ENCODE data around the gene VWA5B1.

VWA5B1 gene

GRCh38 chr1:20398744-20399143 is 108.1 kb downstream of the VWA5B1 start:
- peaks cover 0 to 56% of the 10 kb centered on the region in 2 donors for H3K27me3 ChIP-seq
- H3K4me1 ChIP-seq: no peaks in the 10 kb centered on the region
- no peak overlapping the region for H3K27ac ChIP-seq
- DNase-seq: no peak
- intact Hi-C loops (cut with DNase I; ENCODE audit: low total_unique reads): no loop called here
- H3K36me3 ChIP-seq: no peaks in the 10 kb centered on the region
- H3K4me3 ChIP-seq: no peak overlapping the region
- no peak for TF ChIP-seq CTCF (IDR thresholded peaks at IDR 0.05)
- H3K9me3 ChIP-seq: peaks cover 0 to 13% (median 12%) of the 10 kb centered on the region in 3 donors

- intact Hi-C loops (cut with DNase I; ENCODE audit: low total_unique reads): no loop called here
- TF ChIP-seq CTCF (IDR thresholded peaks at IDR 0.05): no peak
- Histone ChIP-seq H3K4me1 (no peaks in the 10 kb centered on the region), H3K4me3 (no peak overlapping the region), H3K27me3 (peaks cover 0 to 59% of the 10 kb centered on the region in 2 donors), H3K27ac (no peak overlapping the region), H3K9me3 (peaks cover 0 to 13% (median 12%) of the 10 kb centered on the region in 3 donors), H3K36me3 (no peaks in the 10 kb centered on the region)
- no peak for DNase-seq
These were observed 108.5 kb downstream of the VWA5B1 start for GRCh38 chr1:20399196-20399595.

GRCh38 chr1:20399606-20400180 is 109.0 kb downstream of the VWA5B1 start:
- no peak for TF ChIP-seq CTCF (IDR thresholded peaks at IDR 0.05)
- intact Hi-C loops (cut with DNase I; ENCODE audit: low total_unique reads): no loop called here
- no peak for DNase-seq
- no peak overlapping the region for H3K27ac ChIP-seq
- H3K9me3 ChIP-seq: peaks cover 0 to 11% (median 10%) of the 10 kb centered on the region in 3 donors
- no peaks in the 10 kb centered on the region for H3K36me3 ChIP-seq
- no peaks in the 10 kb centered on the region for H3K4me1 ChIP-seq
- peaks cover 0 to 63% of the 10 kb centered on the region in 2 donors for H3K27me3 ChIP-seq
- no peak overlapping the region for H3K4me3 ChIP-seq

GRCh38 chr1:20400341-20401177 is 109.9 kb downstream of the VWA5B1 start:
- no peak for TF ChIP-seq CTCF (IDR thresholded peaks at IDR 0.05)
- no peak for DNase-seq
- Histone ChIP-seq H3K27ac (no peak overlapping the region), H3K4me1 (no peaks in the 10 kb centered on the region), H3K9me3 (peaks cover 0 to 6% (median 5%) of the 10 kb centered on the region in 3 donors), H3K27me3 (peaks cover 0 to 72% of the 10 kb centered on the region in 2 donors), H3K4me3 (no peak overlapping the region), H3K36me3 (no peaks in the 10 kb centered on the region)
- intact Hi-C loops (cut with DNase I; ENCODE audit: low total_unique reads): no loop called here

GRCh38 chr1:20401405-20402010 is 110.8 kb downstream of the VWA5B1 start:
- H3K4me1 ChIP-seq: no peaks in the 10 kb centered on the region
- no peaks in the 10 kb centered on the region for H3K36me3 ChIP-seq
- no peaks in the 10 kb centered on the region for H3K9me3 ChIP-seq
- H3K27ac ChIP-seq: no peak overlapping the region
- intact Hi-C loops (cut with DNase I; ENCODE audit: low total_unique reads): no loop called here
- peaks cover 0 to 78% of the 10 kb centered on the region in 2 donors for H3K27me3 ChIP-seq
- no peak for DNase-seq
- TF ChIP-seq CTCF (IDR thresholded peaks at IDR 0.05): no peak
- H3K4me3 ChIP-seq: no peak overlapping the region
